Measurements from ENCODE around the gene ARMCX4. TPM values are rescaled to one million over a fixed set of nuclear protein-coding genes. Genes with fewer than 3 reads are reported as not detected.
"Not testable (repeated sequence)": the region's sequence is repeated elsewhere in the genome, so short reads cannot be mapped to it uniquely, and the experiment has no call there.

The ARMCX4 gene
- total RNA-seq, 1 experiment from 2014 or later, result 5.9 TPM

- Histone ChIP-seq H2AFZ (ENCODE audit: low read length) (no peak overlapping the region), H3K9ac (ENCODE audit: low read length) (no peak overlapping the region), H3K9me2 (replicated peaks; ENCODE audit: insufficient read depth, low read length) (no peaks in the 10 kb centered on the region), H3K27me3 (ENCODE audit: low read length) (no peaks in the 10 kb centered on the region), H3K9me3 (ENCODE audit: low read length) (no peaks in the 10 kb centered on the region), H3K79me2 (ENCODE audit: low read length) (no peaks in the 10 kb centered on the region), H3K4me1 (ENCODE audit: low read length) (no peaks in the 10 kb centered on the region), H3K4me3 (ENCODE audit: low read length) (no peak overlapping the region), H3K4me2 (ENCODE audit: low read depth, low read length, poor library complexity, severe bottlenecking) (no peak overlapping the region), H4K20me1 (ENCODE audit: insufficient read depth, low read depth, low read length) (no peaks in the 10 kb centered on the region), H3K27ac (ENCODE audit: low read length) (no peak overlapping the region), H3K36me3 (ENCODE audit: insufficient read depth, low read length) (no peaks in the 10 kb centered on the region)
- no peak for DNase-seq
Observed at GRCh38 chrX:101478366-101478765, 6.9 kb upstream of the ARMCX4 start.

- no peaks in the 10 kb centered on the region for H3K79me2 ChIP-seq (ENCODE audit: low read length)
- no peaks in the 10 kb centered on the region for H3K4me1 ChIP-seq (ENCODE audit: low read length)
Observed at GRCh38 chrX:101482296-101482695, 3.0 kb upstream of the ARMCX4 start.

DNA sequence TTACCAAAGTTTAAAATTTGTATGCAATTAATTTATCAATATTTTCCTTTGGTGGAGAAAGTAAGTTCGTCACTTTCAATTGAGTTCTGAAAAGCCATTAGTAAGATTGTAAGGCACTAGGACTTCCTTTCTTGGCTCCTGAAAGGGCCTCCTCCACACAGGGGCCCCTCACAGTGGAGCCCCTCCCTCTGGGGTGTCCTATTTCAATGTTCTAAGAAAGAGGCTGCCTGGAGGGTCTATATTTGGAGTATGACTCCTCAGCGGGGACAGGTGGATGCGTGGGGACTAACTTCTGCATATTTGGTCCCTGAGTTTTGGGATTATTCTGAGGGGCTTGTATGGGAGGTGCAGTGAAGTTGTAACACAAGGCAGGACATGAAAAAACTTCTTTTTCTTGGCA lies 1.6 kb upstream of the ARMCX4 start:
- H2AFZ ChIP-seq (ENCODE audit: low read length), result no peak overlapping the region
- no peak overlapping the region for H3K4me3 ChIP-seq (ENCODE audit: low read length)
- H3K9ac ChIP-seq (ENCODE audit: low read length), result no peak overlapping the region
- H3K4me1 ChIP-seq (ENCODE audit: low read length), result no peaks in the 10 kb centered on the region
- H3K4me2 ChIP-seq (ENCODE audit: low read depth, low read length, poor library complexity, severe bottlenecking), result no peak overlapping the region
- no peak overlapping the region for H3K27ac ChIP-seq (ENCODE audit: low read length)
- no peaks in the 10 kb centered on the region for H3K9me2 ChIP-seq (replicated peaks; ENCODE audit: insufficient read depth, low read length)
- H4K20me1 ChIP-seq (ENCODE audit: insufficient read depth, low read depth, low read length), result no peaks in the 10 kb centered on the region
- no peaks in the 10 kb centered on the region for H3K27me3 ChIP-seq (ENCODE audit: low read length)
- DNase-seq, result no peak
- H3K79me2 ChIP-seq (ENCODE audit: low read length), result no peaks in the 10 kb centered on the region
- H3K9me3 ChIP-seq (ENCODE audit: low read length), result no peaks in the 10 kb centered on the region
- H3K36me3 ChIP-seq (ENCODE audit: insufficient read depth, low read length), result no peaks in the 10 kb centered on the region

More at GRCh38 chrX:101482296-101482695, 3.0 kb upstream of the ARMCX4 start:
- Histone ChIP-seq H2AFZ (ENCODE audit: low read length) (no peak overlapping the region), H3K9ac (ENCODE audit: low read length) (no peak overlapping the region), H3K27me3 (ENCODE audit: low read length) (no peaks in the 10 kb centered on the region), H3K36me3 (ENCODE audit: insufficient read depth, low read length) (no peaks in the 10 kb centered on the region), H3K9me3 (ENCODE audit: low read length) (no peaks in the 10 kb centered on the region), H4K20me1 (ENCODE audit: insufficient read depth, low read depth, low read length) (no peaks in the 10 kb centered on the region), H3K9me2 (replicated peaks; ENCODE audit: insufficient read depth, low read length) (no peaks in the 10 kb centered on the region), H3K4me3 (ENCODE audit: low read length) (no peak overlapping the region), H3K4me2 (ENCODE audit: low read depth, low read length, poor library complexity, severe bottlenecking) (no peak overlapping the region), H3K27ac (ENCODE audit: low read length) (no peak overlapping the region)
- no peak for DNase-seq

DNA sequence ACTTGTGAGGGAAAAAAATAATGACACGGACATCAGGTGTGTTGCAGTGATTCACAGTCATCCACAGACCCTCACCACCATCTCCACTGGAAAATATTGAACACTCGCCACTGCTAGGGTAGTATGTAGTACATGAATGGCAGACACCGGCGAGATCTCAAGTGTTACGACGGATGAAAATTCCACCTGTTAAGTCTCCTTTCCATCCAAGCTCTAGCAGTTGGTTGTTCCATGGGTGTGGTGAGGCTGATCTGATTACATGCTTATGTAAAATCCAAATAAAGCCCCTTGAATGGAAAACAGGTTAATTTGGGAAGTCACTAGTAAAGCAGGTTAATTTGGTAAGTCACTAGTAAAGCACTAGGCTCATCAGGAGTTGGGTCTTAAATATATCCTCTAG lies 1.1 kb upstream of the ARMCX4 start:
- Histone ChIP-seq H3K9me3 (ENCODE audit: low read length) (no peaks in the 10 kb centered on the region), H3K9me2 (replicated peaks; ENCODE audit: insufficient read depth, low read length) (no peaks in the 10 kb centered on the region), H3K9ac (ENCODE audit: low read length) (no peak overlapping the region), H2AFZ (ENCODE audit: low read length) (no peak overlapping the region), H3K4me2 (ENCODE audit: low read depth, low read length, poor library complexity, severe bottlenecking) (no peak overlapping the region), H3K79me2 (ENCODE audit: low read length) (no peaks in the 10 kb centered on the region), H3K4me1 (ENCODE audit: low read length) (no peaks in the 10 kb centered on the region), H4K20me1 (ENCODE audit: insufficient read depth, low read depth, low read length) (no peaks in the 10 kb centered on the region), H3K27me3 (ENCODE audit: low read length) (no peaks in the 10 kb centered on the region), H3K27ac (ENCODE audit: low read length) (no peak overlapping the region), H3K4me3 (ENCODE audit: low read length) (no peak overlapping the region), H3K36me3 (ENCODE audit: insufficient read depth, low read length) (no peaks in the 10 kb centered on the region)
- no peak for DNase-seq

DNA sequence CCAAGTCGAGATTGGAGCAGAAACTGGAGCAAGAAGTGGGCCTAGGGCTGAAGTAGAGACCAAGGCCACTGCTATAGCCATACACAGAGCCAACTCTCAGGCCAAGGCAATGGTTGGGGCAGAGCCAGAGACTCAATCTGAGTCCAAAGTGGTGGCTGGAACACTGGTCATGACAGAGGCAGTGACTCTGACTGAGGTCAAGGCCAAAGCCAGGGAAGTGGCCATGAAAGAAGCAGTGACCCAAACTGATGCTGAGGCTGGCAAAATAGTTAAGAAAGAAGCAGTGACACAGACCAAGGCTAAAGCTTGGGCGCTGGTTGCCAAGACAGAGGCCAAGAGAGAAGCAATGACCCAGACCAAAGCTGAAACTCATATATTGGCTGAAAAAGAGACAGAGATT lies 3.5 kb downstream of the ARMCX4 start:
- Histone ChIP-seq H3K27ac (ENCODE audit: low read length) (no peak overlapping the region), H3K27me3 (ENCODE audit: low read length) (no peaks in the 10 kb centered on the region), H2AFZ (ENCODE audit: low read length) (no peak overlapping the region), H4K20me1 (ENCODE audit: insufficient read depth, low read depth, low read length) (no peaks in the 10 kb centered on the region), H3K9me2 (replicated peaks; ENCODE audit: insufficient read depth, low read length) (no peaks in the 10 kb centered on the region), H3K9me3 (ENCODE audit: low read length) (no peaks in the 10 kb centered on the region), H3K79me2 (ENCODE audit: low read length) (no peaks in the 10 kb centered on the region), H3K9ac (ENCODE audit: low read length) (no peak overlapping the region), H3K36me3 (ENCODE audit: insufficient read depth, low read length) (no peaks in the 10 kb centered on the region), H3K4me1 (ENCODE audit: low read length) (no peaks in the 10 kb centered on the region), H3K4me2 (ENCODE audit: low read depth, low read length, poor library complexity, severe bottlenecking) (no peak overlapping the region), H3K4me3 (ENCODE audit: low read length) (no peak overlapping the region)
- no peak for DNase-seq

DNA sequence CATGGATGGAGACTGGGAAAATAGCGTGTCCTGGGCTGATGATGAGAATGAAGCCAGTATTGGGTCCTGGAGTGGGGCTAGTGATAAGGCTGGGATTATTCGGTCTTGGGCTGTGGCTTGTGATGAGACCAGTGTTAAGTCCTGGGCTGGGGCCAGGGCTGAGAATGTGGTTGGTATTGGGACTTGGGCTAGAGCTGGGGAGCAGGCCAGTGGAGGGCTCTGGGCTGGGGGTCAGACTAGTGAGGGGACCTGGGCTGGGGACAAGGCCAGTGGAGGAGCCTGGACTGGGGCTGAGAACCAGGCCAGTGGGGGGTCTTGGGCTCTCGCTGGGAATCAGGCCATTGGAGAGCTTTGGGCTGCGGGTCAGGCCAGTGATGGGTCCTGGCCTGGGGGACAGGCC lies 6.7 kb downstream of the ARMCX4 start:
- Histone ChIP-seq H3K36me3 (ENCODE audit: insufficient read depth, low read length) (no peaks in the 10 kb centered on the region), H2AFZ (ENCODE audit: low read length) (no peak overlapping the region)

DNA sequence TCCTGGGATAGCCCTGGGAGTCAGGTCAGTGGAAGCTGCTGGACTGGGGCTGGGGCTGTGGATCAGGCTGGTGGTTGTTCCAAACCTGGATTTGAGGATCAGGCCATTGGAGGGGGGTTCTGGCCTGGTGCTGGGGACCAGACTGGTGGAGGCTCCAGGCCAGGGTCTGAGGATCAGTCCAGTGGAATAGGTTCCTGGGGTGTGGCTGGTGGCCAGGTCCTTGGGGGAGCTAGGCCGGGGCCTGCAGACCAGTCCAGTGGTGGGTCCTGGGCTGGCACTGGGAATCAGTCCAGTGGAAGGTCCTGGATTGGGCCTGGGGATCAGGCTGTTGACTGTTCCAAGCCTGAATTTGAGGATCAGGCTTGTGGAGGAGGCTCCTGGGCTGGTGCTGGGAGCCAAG lies 8.0 kb downstream of the ARMCX4 start:
- H2AFZ ChIP-seq (ENCODE audit: low read length), result no peak overlapping the region
- no peak overlapping the region for H3K4me2 ChIP-seq (ENCODE audit: low read depth, low read length, poor library complexity, severe bottlenecking)
- H3K36me3 ChIP-seq (ENCODE audit: insufficient read depth, low read length), result no peaks in the 10 kb centered on the region

More for the DNA sequence above, 6.7 kb downstream of the ARMCX4 start:
- H3K79me2 ChIP-seq (ENCODE audit: low read length), result no peaks in the 10 kb centered on the region
- H3K9ac ChIP-seq (ENCODE audit: low read length), result no peak overlapping the region
- H3K9me2 ChIP-seq (replicated peaks; ENCODE audit: insufficient read depth, low read length), result no peaks in the 10 kb centered on the region
- H3K4me3 ChIP-seq (ENCODE audit: low read length), result no peak overlapping the region
- no peak for DNase-seq
- no peak overlapping the region for H3K4me2 ChIP-seq (ENCODE audit: low read depth, low read length, poor library complexity, severe bottlenecking)
- H4K20me1 ChIP-seq (ENCODE audit: insufficient read depth, low read depth, low read length), result no peaks in the 10 kb centered on the region
- H3K9me3 ChIP-seq (ENCODE audit: low read length), result no peaks in the 10 kb centered on the region
- H3K4me1 ChIP-seq (ENCODE audit: low read length), result no peaks in the 10 kb centered on the region
- no peak overlapping the region for H3K27ac ChIP-seq (ENCODE audit: low read length)
- no peaks in the 10 kb centered on the region for H3K27me3 ChIP-seq (ENCODE audit: low read length)

DNA sequence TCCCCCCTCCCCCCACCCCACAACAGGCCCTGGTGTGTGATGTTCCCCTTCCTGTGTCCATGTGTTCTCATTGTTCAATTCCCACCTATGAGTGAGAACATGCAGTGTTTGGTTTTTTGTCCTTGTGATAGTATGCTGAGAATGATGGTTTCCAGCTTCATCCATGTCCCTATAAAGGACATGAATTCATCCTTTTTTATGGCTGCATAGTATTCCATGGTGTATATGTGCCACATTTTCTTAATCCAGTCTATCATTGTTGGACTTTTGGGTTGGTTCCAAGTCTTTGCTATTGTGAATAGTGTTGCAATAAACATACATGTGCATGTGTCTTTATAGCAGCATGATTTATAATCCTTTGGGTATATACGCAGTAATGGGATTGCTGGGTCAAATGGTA lies 17.7 kb downstream of the ARMCX4 start:
- not testable (repeated sequence) for H3K9me3 ChIP-seq (ENCODE audit: low read length); H3K4me1 ChIP-seq (ENCODE audit: low read length); H3K9me2 ChIP-seq (replicated peaks; ENCODE audit: insufficient read depth, low read length); H4K20me1 ChIP-seq (ENCODE audit: insufficient read depth, low read depth, low read length); H3K27me3 ChIP-seq (ENCODE audit: low read length); H3K36me3 ChIP-seq (ENCODE audit: insufficient read depth, low read length); DNase-seq; H3K79me2 ChIP-seq (ENCODE audit: low read length); H3K4me3 ChIP-seq (ENCODE audit: low read length); H3K9ac ChIP-seq (ENCODE audit: low read length); H3K27ac ChIP-seq (ENCODE audit: low read length); H3K4me2 ChIP-seq (ENCODE audit: low read depth, low read length, poor library complexity, severe bottlenecking); H2AFZ ChIP-seq (ENCODE audit: low read length)

More for the DNA sequence above, 8.0 kb downstream of the ARMCX4 start:
- Histone ChIP-seq H3K4me3 (ENCODE audit: low read length) (no peak overlapping the region), H3K27me3 (ENCODE audit: low read length) (no peaks in the 10 kb centered on the region), H3K4me1 (ENCODE audit: low read length) (no peaks in the 10 kb centered on the region), H3K9ac (ENCODE audit: low read length) (no peak overlapping the region), H3K9me3 (ENCODE audit: low read length) (no peaks in the 10 kb centered on the region), H3K79me2 (ENCODE audit: low read length) (no peaks in the 10 kb centered on the region), H3K27ac (ENCODE audit: low read length) (no peak overlapping the region), H3K9me2 (replicated peaks; ENCODE audit: insufficient read depth, low read length) (no peaks in the 10 kb centered on the region; the same call in 1 of the 2 replicates), H4K20me1 (ENCODE audit: insufficient read depth, low read depth, low read length) (no peaks in the 10 kb centered on the region)
- no peak for DNase-seq

DNA sequence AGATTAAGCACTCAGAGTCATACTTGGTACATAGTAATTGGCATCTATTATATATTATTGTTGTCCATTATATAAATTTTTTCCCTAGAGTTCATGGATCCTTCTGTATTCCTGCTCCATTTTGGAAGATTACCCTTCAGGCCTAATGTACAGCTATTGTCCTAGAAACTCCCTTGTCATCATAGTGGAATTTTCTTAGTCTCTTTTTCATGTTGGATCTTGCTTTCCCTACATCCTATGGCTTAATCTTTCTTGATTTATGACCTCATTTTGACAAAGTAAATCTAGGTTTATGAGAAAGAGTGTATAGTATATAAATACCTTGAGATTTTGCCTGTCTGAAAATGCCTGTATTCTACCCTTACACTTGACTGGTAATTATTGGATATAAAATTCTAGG lies 22.1 kb downstream of the ARMCX4 start:
- Histone ChIP-seq H3K4me3 (ENCODE audit: low read length) (no peak overlapping the region), H3K9me3 (ENCODE audit: low read length) (no peaks in the 10 kb centered on the region), H3K36me3 (ENCODE audit: insufficient read depth, low read length) (no peaks in the 10 kb centered on the region), H3K4me2 (ENCODE audit: low read depth, low read length, poor library complexity, severe bottlenecking) (no peak overlapping the region), H2AFZ (ENCODE audit: low read length) (no peak overlapping the region), H3K4me1 (ENCODE audit: low read length) (no peaks in the 10 kb centered on the region), H3K9me2 (replicated peaks; ENCODE audit: insufficient read depth, low read length) (no peaks in the 10 kb centered on the region), H4K20me1 (ENCODE audit: insufficient read depth, low read depth, low read length) (no peaks in the 10 kb centered on the region), H3K27me3 (ENCODE audit: low read length) (no peaks in the 10 kb centered on the region), H3K79me2 (ENCODE audit: low read length) (no peaks in the 10 kb centered on the region), H3K9ac (ENCODE audit: low read length) (no peak overlapping the region), H3K27ac (ENCODE audit: low read length) (no peak overlapping the region)
- no peak for DNase-seq
